Stimulated activated naive CD8-positive, alpha-beta T cell treated with anti-CD3 and anti-CD28 coated beads, Interleukin-15, Interleukin-2, amounts not matched to agents 100 ng/mL and 50 ng/mL, for 24 hours (primary cell): ENCODE measurements around the gene PLCD1.

Experiments used
- H3K27ac Mint-ChIP-seq: one replicate; pipeline ENCODE4 v1.8.0; 2021; ENCODE audit warnings: mild to moderate bottlenecking, mixed read lengths
- H3K27me3 Mint-ChIP-seq: one replicate; pipeline ENCODE4 v1.8.0; 2021; ENCODE audit warnings: mixed read lengths
- H3K36me3 Mint-ChIP-seq: one replicate; pipeline ENCODE4 v1.8.0; 2021; ENCODE audit warnings: low read depth, mixed read lengths
- H3K4me1 Mint-ChIP-seq: one replicate; pipeline ENCODE4 v1.8.0; 2021; ENCODE audit warnings: low read depth, mixed read lengths
- H3K4me3 Mint-ChIP-seq: one replicate; pipeline ENCODE4 v1.8.0; 2021; ENCODE audit warnings: mild to moderate bottlenecking, mixed read lengths
- H3K9me3 Mint-ChIP-seq: one replicate; pipeline ENCODE4 v1.8.0; 2021; ENCODE audit warnings: mixed read lengths

The PLCD1 gene

DNA sequence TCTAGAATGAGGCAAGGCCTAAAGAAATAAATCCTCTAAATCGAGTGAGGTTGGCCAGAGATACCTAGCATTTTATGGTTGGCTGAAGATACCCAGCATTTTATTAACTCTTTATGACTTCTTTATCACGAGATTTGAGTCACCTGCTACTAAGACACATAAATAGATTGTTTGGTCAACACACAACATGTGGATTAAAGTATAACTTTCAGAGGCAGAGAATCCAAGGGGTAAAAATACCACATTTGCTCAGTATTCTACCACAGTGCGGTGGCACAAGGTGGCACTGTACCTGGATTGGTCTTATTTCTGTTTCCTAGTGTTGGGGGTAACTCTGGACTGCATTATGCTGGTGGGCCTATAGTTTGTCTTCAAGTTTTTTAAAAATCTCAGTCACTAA is 65.8 kb downstream of the PLCD1 start:
- H3K27me3 Mint-ChIP-seq: no peaks in the 10 kb centered on the region
- H3K27ac Mint-ChIP-seq: no peak overlapping the region
- H3K4me3 Mint-ChIP-seq: no peak overlapping the region

GRCh38 chr3:37963016-37963415 is 66.4 kb downstream of the PLCD1 start:
- Mint-ChIP-seq H3K27ac (no peak overlapping the region), H3K4me3 (no peak overlapping the region), H3K9me3 (no peaks in the 10 kb centered on the region), H3K4me1 (peaks cover under 1% of the 10 kb centered on the region), H3K27me3 (no peaks in the 10 kb centered on the region), H3K36me3 (no peaks in the 10 kb centered on the region)

More for the DNA sequence above, 65.8 kb downstream of the PLCD1 start:
- H3K36me3 Mint-ChIP-seq: no peaks in the 10 kb centered on the region
- no peaks in the 10 kb centered on the region for H3K4me1 Mint-ChIP-seq
- H3K9me3 Mint-ChIP-seq: no peaks in the 10 kb centered on the region

DNA sequence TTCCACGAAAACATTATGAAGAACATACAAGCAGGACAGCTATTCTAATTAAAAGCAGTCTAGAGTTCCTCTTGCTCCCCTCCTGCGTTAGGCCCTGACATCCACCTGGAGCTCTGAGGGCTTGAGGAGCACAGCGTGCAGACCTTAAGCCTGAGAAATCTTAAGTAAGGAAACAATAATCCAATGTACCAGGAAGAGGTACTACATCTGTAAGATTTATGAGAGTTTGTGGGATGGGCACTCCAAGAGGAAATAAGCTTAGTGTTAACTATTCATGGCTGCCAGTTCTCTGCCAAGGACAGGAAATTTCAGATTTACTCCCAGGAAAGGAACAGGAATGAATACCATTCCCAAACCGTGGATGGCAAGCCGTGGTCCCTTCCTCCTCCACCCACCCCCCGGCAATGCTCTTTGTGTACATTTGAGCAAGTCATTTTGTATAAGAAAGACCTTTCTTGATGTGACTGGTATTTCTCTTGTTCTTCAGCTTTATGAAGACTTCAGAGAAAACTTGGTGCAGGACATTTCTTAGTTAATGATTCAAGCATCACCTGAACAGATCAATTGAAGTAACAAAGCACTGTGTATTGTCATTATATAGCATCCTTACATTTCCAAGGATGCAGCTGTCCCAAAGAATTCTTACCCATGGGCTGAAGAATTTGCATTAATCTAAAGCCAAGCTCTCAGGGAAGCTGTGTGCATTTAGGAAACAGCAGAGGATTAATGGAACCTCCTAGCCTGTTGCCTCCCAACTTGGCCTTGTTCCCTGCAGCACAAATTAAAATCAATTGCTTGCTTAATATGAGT is 67.6 kb downstream of the PLCD1 start:
- Mint-ChIP-seq H3K27ac (no peak overlapping the region), H3K4me1 (peaks cover 12% of the 10 kb centered on the region), H3K4me3 (no peak overlapping the region), H3K27me3 (no peaks in the 10 kb centered on the region), H3K9me3 (no peaks in the 10 kb centered on the region), H3K36me3 (no peaks in the 10 kb centered on the region)

GRCh38 chr3:37957539-37957936 is 71.9 kb downstream of the PLCD1 start:
- H3K4me3 Mint-ChIP-seq: no peak overlapping the region
- peak overlapping the region; percentile 24 for H3K27ac Mint-ChIP-seq
- H3K9me3 Mint-ChIP-seq: no peaks in the 10 kb centered on the region
- H3K27me3 Mint-ChIP-seq: no peaks in the 10 kb centered on the region
- no peaks in the 10 kb centered on the region for H3K36me3 Mint-ChIP-seq
- H3K4me1 Mint-ChIP-seq: peaks cover 24% of the 10 kb centered on the region
